HEK293 (cell line): ENCODE results near the gene LRP1B.

Source experiments
- HOXA7 ChIP-seq: sonication (generic); formaldehyde crosslinking; IDR thresholded peaks from 2 replicates; pipeline ENCODE4 v1.8.1; 2022; ENCODE audit warnings: missing genetic modification reagents, borderline replicate concordance
- ZEB2 ChIP-seq: fragments of 450-650 bp; formaldehyde crosslinking; IDR thresholded peaks from 2 replicates; pipeline ENCODE4 v1.5.1; 2016; ENCODE audit warnings: missing biosample characterization, missing genetic modification characterization
- ZIC2 ChIP-seq: fragments of 450-650 bp; formaldehyde crosslinking; IDR thresholded peaks from 2 replicates; pipeline ENCODE4 v1.5.1; 2016; ENCODE audit warnings: missing biosample characterization, missing genetic modification characterization
- ZNF10 ChIP-seq: fragments of 450-650 bp; formaldehyde crosslinking; IDR thresholded peaks from 2 replicates; pipeline ENCODE4 v1.5.1; 2017; ENCODE audit warnings: missing biosample characterization, missing genetic modification characterization
- ZNF146 ChIP-seq: fragments of 450-650 bp; formaldehyde crosslinking; IDR thresholded peaks from 2 replicates; pipeline ENCODE4 v1.5.1; 2016; ENCODE audit warnings: missing biosample characterization, missing genetic modification characterization
- ZNF174 ChIP-seq: fragments of 450-650 bp; formaldehyde crosslinking; IDR thresholded peaks from 2 replicates; pipeline ENCODE4 v1.5.0; 2017; ENCODE audit warnings: missing biosample characterization, mild to moderate bottlenecking, missing genetic modification characterization
- ZNF23 ChIP-seq: fragments of 450-650 bp; formaldehyde crosslinking; IDR thresholded peaks from 2 replicates; pipeline ENCODE4 v1.5.1; 2016; ENCODE audit warnings: missing biosample characterization, missing genetic modification characterization, borderline replicate concordance
- ZNF274 ChIP-seq, 2 experiments: fragments of 200-500 bp in 1 of 2; fragments of 450-650 bp in 1 of 2; sonication (Bioruptor generic) in 1 of 2; formaldehyde crosslinking in 1 of 2; IDR thresholded peaks; 2 replicates each; pipeline versions ENCODE4 v1.5.1 to v1.6.1; 2014 to 2016; ENCODE audit warnings: borderline replicate concordance in 1 of 2, inconsistent platforms in 1 of 2, low read length in 1 of 2, missing biosample characterization in 1 of 2, missing genetic modification characterization in 1 of 2
- ZNF555 ChIP-seq: fragments of 450-650 bp; formaldehyde crosslinking; conservative IDR thresholded peaks from 2 replicates; pipeline ENCODE4 v1.5.1; 2017; ENCODE audit warnings: missing biosample characterization, mild to moderate bottlenecking, missing genetic modification characterization, inconsistent platforms
- TF ChIP-seq, protein P1 (sequence below): fragments of 450-650 bp; formaldehyde crosslinking; IDR thresholded peaks from 2 replicates; pipeline ENCODE4 v1.5.1; 2016; ENCODE audit warnings: missing biosample characterization, missing genetic modification characterization
- TF ChIP-seq, protein P2 (sequence below): fragments of 450-650 bp; formaldehyde crosslinking; IDR thresholded peaks from 2 replicates; pipeline ENCODE4 v1.5.0; 2017; ENCODE audit warnings: missing biosample characterization, missing genetic modification characterization, borderline replicate concordance
- TF ChIP-seq, protein P3 (sequence below): fragments of 450-650 bp; formaldehyde crosslinking; IDR thresholded peaks from 2 replicates; pipeline ENCODE4 v1.5.1; 2016; ENCODE audit warnings: missing biosample characterization, missing genetic modification characterization

DNA sequence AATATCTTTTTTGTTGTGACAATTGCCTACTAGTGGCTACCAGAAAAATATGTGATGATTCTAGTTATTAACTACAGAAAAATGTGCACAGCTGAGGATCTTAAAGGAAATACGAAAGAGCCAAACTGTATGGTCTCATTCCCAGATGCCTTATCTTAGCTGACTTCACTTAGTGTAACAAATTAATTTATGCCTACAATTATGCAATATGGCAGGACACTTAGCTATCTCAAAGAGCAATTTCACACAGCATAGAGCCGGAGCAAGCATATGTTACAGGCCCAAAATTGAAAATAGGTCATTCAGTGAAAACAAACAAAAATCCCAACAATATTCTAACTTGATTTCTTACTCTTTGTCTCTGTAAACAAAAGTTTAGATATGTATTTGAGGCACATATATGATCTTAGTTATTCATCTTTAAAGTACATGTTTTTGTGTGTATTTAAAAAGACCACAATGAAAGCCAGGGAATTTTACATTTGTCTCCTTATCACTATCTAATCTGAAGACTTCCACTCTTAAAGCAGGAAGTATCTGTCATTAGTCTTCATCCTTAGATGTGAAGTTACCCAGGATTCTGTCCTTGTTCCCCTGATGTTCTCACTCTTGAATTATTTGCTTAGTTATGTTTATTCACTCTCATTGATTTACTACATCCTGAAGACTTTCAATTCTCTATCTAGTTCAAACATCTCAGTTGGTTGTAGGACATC lies 1771.6 kb downstream of the LRP1B start:
- TF ChIP-seq, protein P1, sequence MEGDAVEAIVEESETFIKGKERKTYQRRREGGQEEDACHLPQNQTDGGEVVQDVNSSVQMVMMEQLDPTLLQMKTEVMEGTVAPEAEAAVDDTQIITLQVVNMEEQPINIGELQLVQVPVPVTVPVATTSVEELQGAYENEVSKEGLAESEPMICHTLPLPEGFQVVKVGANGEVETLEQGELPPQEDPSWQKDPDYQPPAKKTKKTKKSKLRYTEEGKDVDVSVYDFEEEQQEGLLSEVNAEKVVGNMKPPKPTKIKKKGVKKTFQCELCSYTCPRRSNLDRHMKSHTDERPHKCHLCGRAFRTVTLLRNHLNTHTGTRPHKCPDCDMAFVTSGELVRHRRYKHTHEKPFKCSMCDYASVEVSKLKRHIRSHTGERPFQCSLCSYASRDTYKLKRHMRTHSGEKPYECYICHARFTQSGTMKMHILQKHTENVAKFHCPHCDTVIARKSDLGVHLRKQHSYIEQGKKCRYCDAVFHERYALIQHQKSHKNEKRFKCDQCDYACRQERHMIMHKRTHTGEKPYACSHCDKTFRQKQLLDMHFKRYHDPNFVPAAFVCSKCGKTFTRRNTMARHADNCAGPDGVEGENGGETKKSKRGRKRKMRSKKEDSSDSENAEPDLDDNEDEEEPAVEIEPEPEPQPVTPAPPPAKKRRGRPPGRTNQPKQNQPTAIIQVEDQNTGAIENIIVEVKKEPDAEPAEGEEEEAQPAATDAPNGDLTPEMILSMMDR (tag by site-specific recombination) = no peak
- TF ChIP-seq ZNF174 (tag by site-specific recombination) (no peak), HOXA7 (no peak), ZNF23 (tag by site-specific recombination) (no peak), ZEB2 (tag by site-specific recombination) (no peak), ZNF10 (tag by site-specific recombination) (no peak), ZNF274 (IDR thresholded peaks at IDR 0.05; ENCODE audit: low read length) (no peak), ZNF274 (tag by site-specific recombination; IDR thresholded peaks at IDR 0.05; ENCODE audit: borderline replicate concordance) (no peak), ZNF146 (no peak), ZNF555 (tag by site-specific recombination) (no peak), ZIC2 (no peak)
- TF ChIP-seq, protein P2, sequence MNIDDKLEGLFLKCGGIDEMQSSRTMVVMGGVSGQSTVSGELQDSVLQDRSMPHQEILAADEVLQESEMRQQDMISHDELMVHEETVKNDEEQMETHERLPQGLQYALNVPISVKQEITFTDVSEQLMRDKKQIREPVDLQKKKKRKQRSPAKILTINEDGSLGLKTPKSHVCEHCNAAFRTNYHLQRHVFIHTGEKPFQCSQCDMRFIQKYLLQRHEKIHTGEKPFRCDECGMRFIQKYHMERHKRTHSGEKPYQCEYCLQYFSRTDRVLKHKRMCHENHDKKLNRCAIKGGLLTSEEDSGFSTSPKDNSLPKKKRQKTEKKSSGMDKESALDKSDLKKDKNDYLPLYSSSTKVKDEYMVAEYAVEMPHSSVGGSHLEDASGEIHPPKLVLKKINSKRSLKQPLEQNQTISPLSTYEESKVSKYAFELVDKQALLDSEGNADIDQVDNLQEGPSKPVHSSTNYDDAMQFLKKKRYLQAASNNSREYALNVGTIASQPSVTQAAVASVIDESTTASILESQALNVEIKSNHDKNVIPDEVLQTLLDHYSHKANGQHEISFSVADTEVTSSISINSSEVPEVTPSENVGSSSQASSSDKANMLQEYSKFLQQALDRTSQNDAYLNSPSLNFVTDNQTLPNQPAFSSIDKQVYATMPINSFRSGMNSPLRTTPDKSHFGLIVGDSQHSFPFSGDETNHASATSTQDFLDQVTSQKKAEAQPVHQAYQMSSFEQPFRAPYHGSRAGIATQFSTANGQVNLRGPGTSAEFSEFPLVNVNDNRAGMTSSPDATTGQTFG (tag by site-specific recombination) = no peak
- TF ChIP-seq, protein P3, sequence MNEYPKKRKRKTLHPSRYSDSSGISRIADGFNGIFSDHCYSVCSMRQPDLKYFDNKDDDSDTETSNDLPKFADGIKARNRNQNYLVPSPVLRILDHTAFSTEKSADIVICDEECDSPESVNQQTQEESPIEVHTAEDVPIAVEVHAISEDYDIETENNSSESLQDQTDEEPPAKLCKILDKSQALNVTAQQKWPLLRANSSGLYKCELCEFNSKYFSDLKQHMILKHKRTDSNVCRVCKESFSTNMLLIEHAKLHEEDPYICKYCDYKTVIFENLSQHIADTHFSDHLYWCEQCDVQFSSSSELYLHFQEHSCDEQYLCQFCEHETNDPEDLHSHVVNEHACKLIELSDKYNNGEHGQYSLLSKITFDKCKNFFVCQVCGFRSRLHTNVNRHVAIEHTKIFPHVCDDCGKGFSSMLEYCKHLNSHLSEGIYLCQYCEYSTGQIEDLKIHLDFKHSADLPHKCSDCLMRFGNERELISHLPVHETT (tag by site-specific recombination) = no peak
